WTC11 (cell line): ENCODE measurements around the gene CHN1. TPM values are rescaled to one million over a fixed set of nuclear protein-coding genes. Genes with fewer than 3 reads are reported as not detected.

ENCODE experiments used
- ATAC-seq: fragments of 200-7000 bp; cut with Tn5 transposase; 2 replicates; pipeline ENCODE4 v1.10.0; 2021; ENCODE audit warnings: mild to moderate bottlenecking, moderate library complexity
- CTCF ChIA-PET: fragments of 300-600 bp; sonication (Branson Sonifier 250); formaldehyde crosslinking; loops from one replicate; lab custom pipeline; 2021; ENCODE audit warnings: antibody characterized with exemption; lab: Charles Lee
- POLR2A ChIA-PET: fragments of 350-600 bp; sonication (Branson Sonifier 250); formaldehyde crosslinking; loops from one replicate; lab custom pipeline; 2021; ENCODE audit warnings: antibody characterized with exemption; lab: Charles Lee
- DNase-seq: peaks from one replicate; pipeline ENCODE4 v3.0.0; 2021; ENCODE audit warnings: low spot score
- H3K27ac Mint-ChIP-seq: 2 replicates; pipeline ENCODE4 v1.8.0; 2021; ENCODE audit warnings: mixed read lengths
- H3K27me3 Mint-ChIP-seq: 2 replicates; pipeline ENCODE4 v1.8.0; 2021; ENCODE audit warnings: low read depth, mild to moderate bottlenecking, moderate library complexity, mixed read lengths
- H3K36me3 Mint-ChIP-seq: 2 replicates; pipeline ENCODE4 v1.8.0; 2021; ENCODE audit warnings: mixed read lengths
- H3K4me1 Mint-ChIP-seq: 2 replicates; pipeline ENCODE4 v1.8.0; 2022; ENCODE audit warnings: mixed read lengths
- H3K4me3 Mint-ChIP-seq: 2 replicates; pipeline ENCODE4 v1.8.0; 2021; ENCODE audit warnings: mild to moderate bottlenecking, moderate library complexity, mixed read lengths
- H3K9me3 Mint-ChIP-seq: 2 replicates; pipeline ENCODE4 v1.8.0; 2021; ENCODE audit warnings: mixed read lengths
- ARID4B ChIP-seq: sonication (generic); formaldehyde crosslinking; IDR thresholded peaks from 2 replicates; pipeline ENCODE4 v1.8.0; 2023; ENCODE audit warnings: missing genetic modification reagents, mild to moderate bottlenecking, borderline replicate concordance
- ATF1 ChIP-seq: sonication (generic); formaldehyde crosslinking; IDR thresholded peaks from 2 replicates; pipeline ENCODE4 v1.8.1; 2023; ENCODE audit warnings: mild to moderate bottlenecking, moderate library complexity, missing genetic modification reagents
- ATF3 ChIP-seq: sonication (generic); formaldehyde crosslinking; conservative IDR thresholded peaks from 2 replicates; pipeline ENCODE4 v1.8.1; 2022; ENCODE audit warnings: mild to moderate bottlenecking, missing genetic modification reagents
- E2F4 ChIP-seq: sonication (generic); formaldehyde crosslinking; IDR thresholded peaks from 2 replicates; pipeline ENCODE4 v1.8.1; 2022; ENCODE audit warnings: low read depth, mild to moderate bottlenecking, moderate library complexity, missing genetic modification reagents, borderline replicate concordance
- FOXK1 ChIP-seq: sonication (generic); formaldehyde crosslinking; IDR thresholded peaks from 2 replicates; pipeline ENCODE4 v1.8.0; 2022; ENCODE audit warnings: mild to moderate bottlenecking, moderate library complexity, missing genetic modification reagents
- FOXP1 ChIP-seq: sonication (generic); formaldehyde crosslinking; IDR thresholded peaks from 2 replicates; pipeline ENCODE4 v1.8.0; 2022; ENCODE audit warnings: missing genetic modification reagents, mild to moderate bottlenecking, moderate library complexity, borderline replicate concordance
- GRHL2 ChIP-seq: fragments of 250-450 bp; sonication (Bioruptor Pico); IDR thresholded peaks from 2 replicates; pipeline ENCODE4 v1.8.0; 2022; ENCODE audit warnings: mild to moderate bottlenecking, moderate library complexity; ENCODE audit not compliant: insufficient replicate concordance, severe bottlenecking
- GTF2I ChIP-seq: fragments of 250-450 bp; sonication (Bioruptor Pico); conservative IDR thresholded peaks from 2 replicates; pipeline ENCODE4 v1.4.0; 2021; ENCODE audit warnings: mild to moderate bottlenecking
- MLX ChIP-seq: sonication (generic); formaldehyde crosslinking; IDR thresholded peaks from 2 replicates; pipeline ENCODE4 v1.8.1; 2023; ENCODE audit warnings: mild to moderate bottlenecking, missing genetic modification reagents, moderate library complexity
- NR1H2 ChIP-seq: sonication (generic); formaldehyde crosslinking; IDR thresholded peaks from 2 replicates; pipeline ENCODE4 v1.9.0; 2021; ENCODE audit warnings: mild to moderate bottlenecking, moderate library complexity, missing genetic modification reagents
- NR2C2 ChIP-seq: sonication (generic); formaldehyde crosslinking; IDR thresholded peaks from 2 replicates; pipeline ENCODE4 v1.8.0; 2022; ENCODE audit warnings: mild to moderate bottlenecking, missing genetic modification reagents
- OVOL2 ChIP-seq: fragments of 250-450 bp; sonication (Bioruptor Pico); IDR thresholded peaks from 2 replicates; pipeline ENCODE4 v1.9.0; 2021; ENCODE audit warnings: mild to moderate bottlenecking, borderline replicate concordance
- SOX15 ChIP-seq: fragments of 250-450 bp; sonication (Bioruptor Pico); IDR thresholded peaks from 2 replicates; pipeline ENCODE4 v1.9.0; 2021; ENCODE audit warnings: mild to moderate bottlenecking
- SP1 ChIP-seq: sonication (generic); formaldehyde crosslinking; conservative IDR thresholded peaks from 2 replicates; pipeline ENCODE4 v1.8.1; 2022; ENCODE audit warnings: missing genetic modification reagents
- TCF7 ChIP-seq: sonication (generic); formaldehyde crosslinking; IDR thresholded peaks from 2 replicates; pipeline ENCODE4 v1.8.0; 2022; ENCODE audit warnings: mild to moderate bottlenecking, low read depth, missing genetic modification reagents, moderate library complexity
- ZNF263 ChIP-seq: sonication (generic); formaldehyde crosslinking; IDR thresholded peaks from 2 replicates; pipeline ENCODE4 v1.8.1; 2022; ENCODE audit warnings: low read depth, mild to moderate bottlenecking, moderate library complexity, missing genetic modification reagents
- ZNF281 ChIP-seq: sonication (generic); formaldehyde crosslinking; IDR thresholded peaks from 2 replicates; pipeline ENCODE4 v1.8.0; 2023; ENCODE audit warnings: mild to moderate bottlenecking, missing genetic modification reagents
- ZNF317 ChIP-seq: sonication (generic); formaldehyde crosslinking; IDR thresholded peaks from 2 replicates; pipeline ENCODE4 v1.8.1; 2023; ENCODE audit warnings: low read depth, mild to moderate bottlenecking, moderate library complexity, missing genetic modification reagents, borderline replicate concordance
- total RNA-seq: library from RNA; stranded (reverse); gene quantifications from 3 replicates; pipeline ENCODE4 v1.2.3, GENCODE V29; 2021
- TF ChIP-seq, protein P1 (sequence below): sonication (generic); formaldehyde crosslinking; IDR thresholded peaks from 2 replicates; pipeline ENCODE4 v1.8.1; 2023; ENCODE audit warnings: mild to moderate bottlenecking, missing genetic modification reagents, borderline replicate concordance

CHN1 gene
- total RNA-seq, 1 experiment from 2014 or later: 30.0 TPM

GRCh38 chr2:174800436-174801205 lies 204.6 kb downstream of the CHN1 start:
- Mint-ChIP-seq H3K9me3 (no peaks in the 10 kb centered on the region), H3K4me3 (no peak overlapping the region), H3K36me3 (peaks cover 16% of the 10 kb centered on the region), H3K27ac (peak overlapping the region; percentile 64), H3K27me3 (no peaks in the 10 kb centered on the region), H3K4me1 (peaks cover 27% of the 10 kb centered on the region)
- ATAC-seq (no peak), DNase-seq (no peak)
- ChIA-PET CTCF (interaction anchor here (3.0 kb wide), 1 partner anchor 24 kb away, joined by 14 read pairs; no protein-coding TSS in a partner anchor), POLR2A (no interaction called here)
- TF ChIP-seq FOXP1: no peak

DNA sequence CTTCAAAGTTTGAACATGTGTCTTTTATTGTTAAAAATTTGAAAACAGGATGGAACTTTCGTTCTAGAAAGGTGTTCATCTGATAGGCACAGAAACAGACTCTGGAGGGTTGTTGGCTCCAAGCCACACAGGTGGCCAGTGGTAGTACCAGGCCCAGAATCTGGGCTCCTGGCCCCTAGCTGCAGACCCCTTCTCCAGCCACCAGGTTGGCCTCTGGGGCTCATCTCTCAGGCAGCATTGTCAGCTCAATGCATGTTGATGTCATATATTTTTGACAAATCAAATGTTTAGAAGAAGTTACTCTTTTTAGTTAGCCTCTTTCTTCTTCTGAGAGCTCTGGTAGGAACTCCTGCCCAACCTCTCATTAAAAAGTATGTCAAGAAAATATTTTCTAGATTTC lies 206.4 kb downstream of the CHN1 start:
- no peak overlapping the region for H3K27ac Mint-ChIP-seq
- H3K36me3 Mint-ChIP-seq: peaks cover 16% of the 10 kb centered on the region
- H3K9me3 Mint-ChIP-seq: no peaks in the 10 kb centered on the region
- H3K4me1 Mint-ChIP-seq: peaks cover 45% of the 10 kb centered on the region
- ATAC-seq (peak; percentile 14; the same call in 1 of the 2 replicates), DNase-seq (no peak)
- ChIA-PET CTCF (interaction anchor here (0.6 to 3.0 kb wide), 8 partner anchors 10 to 191 kb away, joined by 3 to 14 read pairs (median 3); no protein-coding TSS in a partner anchor), POLR2A (interaction anchor here (0.9 kb wide), 1 partner anchor 10 kb away, joined by 3 read pairs; no protein-coding TSS in a partner anchor)
- TF ChIP-seq ZNF263 (CRISPR knock-in tag) (no peak), GTF2I (CRISPR knock-in tag) (no peak), MLX (CRISPR knock-in tag) (no peak), SP1 (CRISPR knock-in tag) (no peak), NR1H2 (CRISPR knock-in tag) (no peak), ATF1 (CRISPR knock-in tag) (no peak), NR2C2 (CRISPR knock-in tag) (no peak), ZNF281 (CRISPR knock-in tag) (no peak), ZNF317 (no peak), GRHL2 (CRISPR knock-in tag) (no peak), OVOL2 (no peak), ARID4B (no peak), ATF3 (CRISPR knock-in tag) (no peak), SOX15 (CRISPR knock-in tag) (no peak), TCF7 (CRISPR knock-in tag) (no peak), FOXK1 (CRISPR knock-in tag) (no peak), E2F4 (CRISPR knock-in tag) (no peak)
- TF ChIP-seq, protein P1, sequence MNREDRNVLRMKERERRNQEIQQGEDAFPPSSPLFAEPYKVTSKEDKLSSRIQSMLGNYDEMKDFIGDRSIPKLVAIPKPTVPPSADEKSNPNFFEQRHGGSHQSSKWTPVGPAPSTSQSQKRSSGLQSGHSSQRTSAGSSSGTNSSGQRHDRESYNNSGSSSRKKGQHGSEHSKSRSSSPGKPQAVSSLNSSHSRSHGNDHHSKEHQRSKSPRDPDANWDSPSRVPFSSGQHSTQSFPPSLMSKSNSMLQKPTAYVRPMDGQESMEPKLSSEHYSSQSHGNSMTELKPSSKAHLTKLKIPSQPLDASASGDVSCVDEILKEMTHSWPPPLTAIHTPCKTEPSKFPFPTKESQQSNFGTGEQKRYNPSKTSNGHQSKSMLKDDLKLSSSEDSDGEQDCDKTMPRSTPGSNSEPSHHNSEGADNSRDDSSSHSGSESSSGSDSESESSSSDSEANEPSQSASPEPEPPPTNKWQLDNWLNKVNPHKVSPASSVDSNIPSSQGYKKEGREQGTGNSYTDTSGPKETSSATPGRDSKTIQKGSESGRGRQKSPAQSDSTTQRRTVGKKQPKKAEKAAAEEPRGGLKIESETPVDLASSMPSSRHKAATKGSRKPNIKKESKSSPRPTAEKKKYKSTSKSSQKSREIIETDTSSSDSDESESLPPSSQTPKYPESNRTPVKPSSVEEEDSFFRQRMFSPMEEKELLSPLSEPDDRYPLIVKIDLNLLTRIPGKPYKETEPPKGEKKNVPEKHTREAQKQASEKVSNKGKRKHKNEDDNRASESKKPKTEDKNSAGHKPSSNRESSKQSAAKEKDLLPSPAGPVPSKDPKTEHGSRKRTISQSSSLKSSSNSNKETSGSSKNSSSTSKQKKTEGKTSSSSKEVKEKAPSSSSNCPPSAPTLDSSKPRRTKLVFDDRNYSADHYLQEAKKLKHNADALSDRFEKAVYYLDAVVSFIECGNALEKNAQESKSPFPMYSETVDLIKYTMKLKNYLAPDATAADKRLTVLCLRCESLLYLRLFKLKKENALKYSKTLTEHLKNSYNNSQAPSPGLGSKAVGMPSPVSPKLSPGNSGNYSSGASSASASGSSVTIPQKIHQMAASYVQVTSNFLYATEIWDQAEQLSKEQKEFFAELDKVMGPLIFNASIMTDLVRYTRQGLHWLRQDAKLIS (CRISPR knock-in tag): no peak
- no peak overlapping the region for H3K4me3 Mint-ChIP-seq
- H3K27me3 Mint-ChIP-seq: no peaks in the 10 kb centered on the region
